Fibroblast of upper back skin (primary cell): ENCODE results near the gene CDC34.

ENCODE experiments used
- DNase-seq: peaks from one replicate; pipeline ENCODE4 v3.0.0-alpha.2; 2013

CDC34 gene

DNA sequence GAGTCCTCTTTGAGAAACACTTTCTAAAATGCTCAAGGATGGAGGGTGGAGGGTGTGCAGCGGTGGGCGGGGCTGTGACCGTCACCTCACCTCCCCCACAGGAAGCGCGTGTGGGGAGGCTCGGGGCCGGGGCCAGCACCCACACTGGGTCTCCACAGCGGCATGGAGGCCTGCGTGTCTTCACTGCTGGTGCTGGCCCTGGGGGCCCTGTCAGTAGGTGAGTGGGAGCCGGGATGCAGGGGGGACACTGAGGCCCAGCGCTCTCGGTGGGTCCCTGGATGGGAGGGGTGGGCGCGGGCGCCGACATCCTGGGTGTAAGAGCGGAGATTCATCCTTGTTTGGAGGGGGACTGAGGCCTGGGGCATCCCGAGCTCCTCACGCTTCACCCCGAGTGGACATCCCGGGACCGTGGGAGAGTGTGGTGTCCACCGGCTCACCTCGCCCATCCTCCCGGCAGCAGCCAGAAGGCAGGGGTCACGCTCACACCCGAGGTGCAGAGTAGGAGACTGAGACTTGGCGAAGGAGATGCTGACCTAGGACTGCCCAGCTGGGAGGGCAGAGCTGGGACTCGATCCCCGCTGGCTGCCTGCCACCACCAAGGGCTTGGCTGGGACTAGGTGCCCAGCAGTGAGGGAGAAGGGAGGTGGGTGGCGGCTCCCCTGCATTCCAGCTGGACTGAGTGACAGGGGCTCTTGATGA lies 12.5 kb downstream of the CDC34 start, which contains the start of gene GZMM:
TSS of gene GZMM (plus strand) at position 144 of the 699 bp plus-strand sequence. CDS start at position 163, 19 bp downstream.
- DNase-seq, result no peak

DNA sequence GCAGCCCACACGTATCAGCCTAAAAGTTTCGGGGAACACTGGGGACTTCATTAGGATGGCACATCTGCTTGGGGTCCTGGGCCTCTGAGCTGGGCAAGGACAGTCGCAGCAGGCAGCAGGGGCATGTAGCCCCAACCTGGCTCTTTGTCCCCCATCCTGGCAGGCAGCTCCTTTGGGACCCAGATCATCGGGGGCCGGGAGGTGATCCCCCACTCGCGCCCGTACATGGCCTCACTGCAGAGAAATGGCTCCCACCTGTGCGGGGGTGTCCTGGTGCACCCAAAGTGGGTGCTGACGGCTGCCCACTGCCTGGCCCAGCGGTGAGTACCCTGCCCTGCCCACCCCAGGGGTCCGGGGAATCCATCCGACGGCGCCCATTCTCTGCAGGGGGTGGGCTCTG lies 15.6 kb downstream of the CDC34 start:
- DNase-seq, result no peak

DNA sequence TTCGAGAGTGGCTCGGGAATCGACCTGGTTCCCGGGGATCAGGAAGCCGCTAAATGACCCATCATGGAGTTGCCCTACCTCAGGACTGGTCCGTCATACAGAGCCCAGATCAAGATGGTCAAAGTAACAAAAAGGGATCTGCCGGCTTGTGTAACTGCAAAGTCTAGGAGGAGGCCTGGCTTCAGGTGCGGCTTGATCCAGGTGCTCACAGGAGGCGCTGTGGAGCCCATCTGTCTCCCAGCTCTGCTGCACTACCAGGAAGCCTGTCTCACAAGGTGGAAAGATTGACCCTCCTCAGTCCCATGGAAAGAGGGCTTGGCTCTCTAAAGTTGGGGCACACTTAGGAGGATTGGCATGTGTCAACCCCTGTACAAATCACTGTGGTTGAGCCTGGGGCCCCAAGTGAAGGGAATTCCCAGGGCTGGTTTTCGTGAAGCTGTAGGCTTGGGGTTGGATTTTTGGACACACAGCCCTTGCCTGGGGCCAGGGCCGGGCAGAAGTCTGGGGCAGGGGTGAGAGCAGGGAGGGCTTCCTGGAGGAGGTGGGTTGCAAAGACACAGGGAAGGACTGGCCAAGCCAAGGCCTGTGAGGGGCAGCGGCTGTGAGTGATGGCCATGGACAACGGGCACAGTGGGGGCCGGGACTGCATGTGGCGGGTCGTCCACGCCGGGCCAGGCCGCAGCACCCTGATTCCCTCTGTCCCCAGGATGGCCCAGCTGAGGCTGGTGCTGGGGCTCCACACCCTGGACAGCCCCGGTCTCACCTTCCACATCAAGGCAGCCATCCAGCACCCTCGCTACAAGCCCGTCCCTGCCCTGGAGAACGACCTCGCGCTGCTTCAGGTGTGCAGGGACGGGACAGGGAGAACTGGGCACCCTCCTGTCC lies 16.5 kb downstream of the CDC34 start:
- no peak for DNase-seq

DNA sequence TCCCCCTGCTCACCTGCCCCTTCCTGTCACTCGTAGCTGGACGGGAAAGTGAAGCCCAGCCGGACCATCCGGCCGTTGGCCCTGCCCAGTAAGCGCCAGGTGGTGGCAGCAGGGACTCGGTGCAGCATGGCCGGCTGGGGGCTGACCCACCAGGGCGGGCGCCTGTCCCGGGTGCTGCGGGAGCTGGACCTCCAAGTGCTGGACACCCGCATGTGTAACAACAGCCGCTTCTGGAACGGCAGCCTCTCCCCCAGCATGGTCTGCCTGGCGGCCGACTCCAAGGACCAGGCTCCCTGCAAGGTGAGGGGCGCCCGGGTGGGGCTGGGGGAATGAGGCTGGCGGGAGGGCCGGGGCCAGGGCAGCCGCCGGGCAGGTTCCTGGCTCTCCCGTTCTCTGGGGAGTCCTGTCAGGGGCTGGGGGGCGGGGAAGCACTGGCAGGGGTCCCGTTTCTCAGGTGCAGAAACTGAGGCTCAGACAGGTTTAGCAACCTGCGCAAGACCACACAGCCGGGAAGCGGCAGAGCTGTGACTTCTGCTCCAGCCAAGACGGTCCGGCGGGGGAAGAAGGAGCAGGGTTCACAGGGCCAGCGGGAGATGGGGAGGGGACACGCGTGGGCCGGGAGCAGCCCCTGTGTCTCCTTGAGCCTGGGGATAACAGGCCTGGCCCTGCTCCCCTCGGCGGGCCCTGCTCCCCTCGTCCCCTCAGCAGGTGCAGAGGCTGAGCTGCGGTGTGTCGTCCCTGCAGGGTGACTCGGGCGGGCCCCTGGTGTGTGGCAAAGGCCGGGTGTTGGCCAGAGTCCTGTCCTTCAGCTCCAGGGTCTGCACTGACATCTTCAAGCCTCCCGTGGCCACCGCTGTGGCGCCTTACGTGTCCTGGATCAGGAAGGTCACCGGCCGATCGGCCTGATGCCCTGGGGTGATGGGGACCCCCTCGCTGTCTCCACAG lies 17.6 kb downstream of the CDC34 start:
- DNase-seq, result no peak

DNA sequence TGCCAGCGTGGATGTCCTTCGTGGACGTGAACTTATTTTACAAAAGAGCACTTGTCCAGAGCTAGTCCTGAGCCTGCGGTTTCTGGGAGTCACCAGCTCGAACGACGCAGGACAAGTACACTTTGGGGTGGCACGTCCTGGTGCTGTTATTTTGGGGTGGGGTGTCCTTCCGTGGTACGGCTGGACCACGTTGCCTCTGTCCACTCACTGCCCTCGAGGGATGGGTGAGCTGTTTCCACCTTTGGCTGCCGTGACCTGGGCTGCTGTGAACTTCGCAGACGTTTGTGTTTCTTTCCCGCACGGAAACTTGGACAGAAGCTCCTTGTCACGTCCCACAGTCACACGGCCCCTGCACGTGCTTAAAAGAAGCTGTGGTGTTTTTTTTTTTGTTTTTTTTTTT lies 23.3 kb downstream of the CDC34 start:
- DNase-seq, result no peak

DNA sequence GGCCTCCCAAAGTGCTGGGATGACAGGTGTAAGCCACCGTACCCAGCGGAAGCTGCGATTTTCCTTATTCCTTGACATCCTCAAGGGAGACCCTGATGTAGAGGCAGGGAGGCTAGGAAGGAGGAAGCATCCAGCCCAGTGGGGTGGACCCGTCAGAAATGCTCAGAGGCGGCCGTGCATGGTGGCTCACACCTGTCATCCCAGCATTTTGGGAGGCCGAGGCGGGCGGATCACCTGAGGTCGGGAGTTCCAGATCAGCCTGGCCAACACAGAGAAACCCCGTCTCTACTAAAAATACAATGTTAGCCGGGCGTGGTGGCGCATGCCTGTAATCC lies 23.9 kb downstream of the CDC34 start:
- DNase-seq, result no peak

DNA sequence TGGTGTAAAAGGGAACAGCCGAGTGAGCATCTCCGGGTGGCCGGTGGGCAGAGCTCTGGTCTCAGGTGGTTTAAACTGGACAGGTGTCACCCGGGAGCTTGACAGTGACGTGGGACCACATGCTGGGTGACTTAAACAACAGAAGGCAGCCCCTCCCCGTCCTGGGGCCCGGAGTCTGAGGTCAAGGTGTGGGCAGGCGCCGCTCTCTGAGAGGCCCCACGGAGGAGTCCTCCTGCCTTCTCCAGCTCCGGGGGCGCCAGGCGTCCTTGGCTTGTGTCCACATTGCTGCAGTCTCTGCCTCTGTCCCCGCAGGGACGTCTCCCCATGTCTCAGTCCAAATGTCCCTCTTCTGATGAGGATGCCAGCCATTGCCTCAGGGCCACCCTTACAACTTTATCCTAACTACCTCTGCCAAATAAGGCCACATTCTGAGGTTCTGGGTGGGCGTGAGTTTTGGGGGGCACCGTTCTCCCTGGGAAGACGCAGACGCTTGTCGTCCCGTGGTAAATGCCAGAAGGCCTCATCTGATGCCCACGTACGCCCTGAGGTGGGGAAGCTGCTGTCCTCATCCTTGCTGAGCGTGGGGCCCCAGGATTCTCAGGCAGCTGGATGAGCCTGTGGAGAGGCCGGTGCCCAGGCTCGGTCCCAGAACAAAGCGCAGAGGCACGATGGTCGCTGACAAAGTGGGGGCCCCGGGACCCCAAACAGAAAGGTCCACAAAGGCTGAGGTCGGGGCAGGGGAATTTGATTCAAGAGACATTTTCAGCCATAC lies 25.2 kb downstream of the CDC34 start:
- DNase-seq, result no peak

DNA sequence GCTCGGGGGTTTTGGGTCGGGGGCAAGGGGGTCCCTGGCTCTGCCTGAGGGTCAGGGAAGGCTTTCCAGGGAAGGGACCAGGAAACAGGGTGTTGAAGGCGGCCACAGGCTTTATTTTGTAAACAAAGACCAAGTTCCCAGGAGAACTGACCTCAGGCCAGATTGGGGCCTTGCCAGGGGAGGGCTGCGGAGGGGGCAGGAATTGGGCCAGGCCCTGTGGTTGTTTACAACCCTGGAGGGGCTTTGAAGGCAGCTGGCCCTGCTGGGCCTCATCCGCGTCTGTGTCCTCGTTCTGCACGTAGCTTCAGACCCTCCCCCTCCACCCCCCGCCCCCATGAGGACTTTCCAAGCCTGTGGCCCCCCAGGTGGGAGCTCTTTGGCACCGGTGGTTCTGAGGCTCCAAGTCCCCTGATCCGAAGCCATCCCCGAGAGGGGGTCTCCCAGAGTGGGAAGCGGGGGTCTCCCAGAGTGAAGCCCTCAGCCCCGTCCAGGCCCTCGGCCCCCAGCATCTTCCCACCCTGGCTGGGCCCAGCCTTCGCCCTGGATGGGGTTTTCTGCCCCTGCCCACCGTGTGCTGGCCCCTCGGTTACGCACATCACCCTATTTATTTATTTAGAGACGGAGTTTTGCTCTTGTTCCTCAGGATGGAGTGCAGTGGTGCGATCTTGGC lies 27.3 kb downstream of the CDC34 start:
- DNase-seq, result no peak

DNA sequence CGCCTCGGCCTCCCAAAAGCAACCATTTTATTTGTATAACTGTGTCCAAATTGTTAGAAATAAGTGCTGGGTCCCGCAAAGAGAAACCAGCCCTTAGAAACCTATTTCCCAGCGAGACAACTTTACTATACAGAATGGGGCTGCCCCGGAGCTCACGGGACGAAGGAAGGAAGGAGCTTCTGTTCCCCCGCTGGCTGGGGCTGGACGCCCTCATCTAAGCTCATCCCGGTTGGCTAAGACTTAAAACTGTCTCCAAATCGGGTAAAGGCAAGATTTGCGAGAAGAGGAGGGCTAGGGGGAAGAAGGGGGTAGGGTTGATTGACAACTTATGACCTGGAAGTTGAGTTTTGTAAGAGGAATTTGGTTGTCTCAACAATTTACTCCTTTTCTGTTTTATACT lies 28.6 kb downstream of the CDC34 start:
- no peak for DNase-seq

DNA sequence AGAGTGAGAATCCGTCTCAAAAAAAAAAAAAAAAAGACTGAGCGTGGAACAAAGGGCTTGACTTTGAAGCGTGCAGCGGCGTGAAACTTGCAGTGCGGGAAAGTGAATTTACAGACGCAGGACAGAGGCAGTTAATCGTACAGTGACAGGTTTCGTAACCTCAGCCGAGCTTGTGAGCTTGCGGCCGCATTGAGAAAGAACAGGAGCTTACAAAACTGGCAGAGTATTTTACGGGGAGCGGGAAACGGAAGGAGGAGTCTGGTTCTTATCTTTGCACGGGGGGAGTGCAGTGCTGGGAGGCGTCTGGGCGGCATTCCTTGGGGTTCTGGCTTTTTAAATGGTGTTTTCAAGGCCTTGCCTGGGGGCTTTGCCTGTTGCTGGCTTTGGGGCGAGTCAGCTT lies 34.8 kb downstream of the CDC34 start:
- peak; percentile 51 for DNase-seq

DNA sequence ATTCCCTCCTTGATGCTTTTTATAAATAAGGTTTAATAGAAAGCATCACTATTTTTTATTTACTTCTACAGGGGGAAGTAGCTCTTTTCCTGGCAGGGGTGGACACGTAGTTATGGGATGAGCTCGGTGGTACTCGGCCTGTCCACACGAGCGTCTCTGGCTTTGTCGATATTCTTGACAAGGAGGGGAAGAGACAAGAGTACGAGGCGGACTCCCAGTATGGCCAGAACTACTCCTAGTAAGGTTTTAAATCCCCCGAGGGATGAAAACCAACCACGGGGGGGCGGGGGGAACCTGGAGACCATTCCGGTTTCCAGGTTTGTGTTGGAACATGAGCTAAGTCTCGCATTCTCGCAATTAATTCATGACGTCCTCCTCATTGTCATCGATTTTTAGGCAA lies 35.3 kb downstream of the CDC34 start:
- no peak for DNase-seq

DNA sequence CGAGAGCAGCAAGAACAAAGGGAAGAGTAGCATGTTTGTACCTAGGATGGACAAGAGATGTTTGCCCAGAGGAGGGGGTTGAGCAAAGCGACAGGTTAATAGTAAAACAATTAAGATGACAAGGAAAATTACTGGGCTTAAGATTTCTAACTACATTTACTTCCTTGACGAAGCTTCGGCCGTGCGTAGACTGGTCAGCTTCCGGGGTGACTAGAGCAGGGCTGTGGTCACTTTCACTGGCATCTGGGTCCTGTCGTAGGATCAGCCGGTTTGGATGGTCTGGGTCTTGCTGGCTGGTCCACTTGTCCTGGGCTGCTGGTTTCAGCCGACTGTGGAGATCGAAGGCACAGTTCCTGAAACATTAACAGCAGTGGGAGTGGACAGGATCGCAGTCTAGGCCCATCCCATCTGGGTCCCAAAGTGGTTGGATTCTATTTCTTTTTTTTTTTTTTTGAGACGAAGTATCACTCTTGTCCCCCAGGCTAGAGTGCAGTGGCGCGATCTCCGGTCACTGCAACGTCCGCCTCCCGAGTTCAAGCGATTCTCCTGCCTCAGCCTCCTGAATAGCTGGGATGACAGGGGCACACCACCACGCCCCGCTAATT lies 35.8 kb downstream of the CDC34 start:
- no peak for DNase-seq

DNA sequence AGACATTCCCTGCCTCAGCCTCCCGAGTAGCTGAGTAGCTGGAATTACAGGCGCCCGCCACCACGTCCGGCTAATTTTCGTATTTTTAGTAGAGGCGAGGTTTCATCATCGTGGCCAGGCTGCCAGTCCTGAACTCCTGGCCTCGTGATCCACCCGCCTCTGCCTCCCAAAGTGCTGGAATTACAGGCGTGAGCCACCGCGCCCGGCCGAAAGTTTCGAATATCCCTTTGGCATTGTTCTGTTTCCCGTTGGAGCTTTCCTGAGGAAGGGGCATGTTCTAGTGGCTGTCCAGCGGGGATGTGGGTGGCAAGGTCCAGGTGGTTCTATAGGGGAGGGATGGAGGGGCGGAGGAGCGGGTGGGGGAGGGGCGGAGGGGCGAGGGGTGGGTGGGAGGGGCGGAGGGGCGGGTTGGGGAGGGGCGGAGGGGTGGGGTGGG lies 38.7 kb downstream of the CDC34 start:
- no peak for DNase-seq

DNA sequence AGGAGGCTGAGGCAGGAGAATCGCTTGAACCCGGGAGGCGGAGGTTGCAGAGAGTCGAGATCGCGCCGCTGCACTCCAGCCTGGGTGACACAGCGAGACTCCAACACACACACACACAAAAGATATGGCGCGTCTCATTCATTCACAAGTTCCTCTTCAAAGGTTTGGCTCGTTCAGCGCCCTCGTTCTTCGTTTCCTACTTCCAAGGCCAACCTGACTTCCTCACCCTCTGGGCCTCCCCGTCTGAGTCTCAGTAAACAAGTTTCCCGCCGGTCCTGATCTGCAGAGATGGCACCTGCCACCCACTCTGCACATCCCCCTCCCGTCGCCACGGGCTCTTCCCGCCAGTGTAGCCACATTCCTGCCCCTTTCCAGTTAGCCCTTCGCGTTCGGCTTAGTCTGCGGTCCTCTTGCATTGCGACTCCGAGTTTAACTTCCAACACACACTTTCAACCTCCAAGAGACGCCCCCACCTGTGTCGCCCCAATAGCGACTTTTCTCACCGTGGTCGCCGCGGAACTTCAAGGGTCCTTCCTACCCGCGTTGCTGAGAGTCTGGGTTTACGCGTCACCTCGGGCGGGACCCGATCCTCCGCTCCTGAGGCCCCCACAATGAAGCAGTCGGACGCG lies 39.5 kb downstream of the CDC34 start:
- no peak for DNase-seq

DNA sequence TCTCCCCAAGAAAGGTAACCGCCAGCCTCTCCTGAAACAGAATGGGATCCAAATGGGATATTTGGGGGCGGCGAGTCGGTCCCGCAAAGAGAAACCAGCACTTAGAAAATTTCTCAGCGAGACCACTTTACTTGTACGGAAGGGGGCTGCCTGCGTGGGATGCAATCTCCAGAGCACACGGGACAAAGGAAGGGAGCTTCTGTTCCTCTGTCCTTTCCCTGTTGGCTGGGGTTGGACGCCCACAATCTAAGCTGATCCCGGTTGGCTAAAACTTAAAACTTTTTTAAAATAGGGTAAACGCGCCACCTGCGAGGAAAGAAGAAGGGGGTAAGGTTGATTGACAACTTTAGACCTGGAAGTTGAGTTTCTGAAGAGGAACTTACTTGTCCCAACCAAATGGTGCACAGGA lies 40.0 kb downstream of the CDC34 start:
- no peak for DNase-seq

DNA sequence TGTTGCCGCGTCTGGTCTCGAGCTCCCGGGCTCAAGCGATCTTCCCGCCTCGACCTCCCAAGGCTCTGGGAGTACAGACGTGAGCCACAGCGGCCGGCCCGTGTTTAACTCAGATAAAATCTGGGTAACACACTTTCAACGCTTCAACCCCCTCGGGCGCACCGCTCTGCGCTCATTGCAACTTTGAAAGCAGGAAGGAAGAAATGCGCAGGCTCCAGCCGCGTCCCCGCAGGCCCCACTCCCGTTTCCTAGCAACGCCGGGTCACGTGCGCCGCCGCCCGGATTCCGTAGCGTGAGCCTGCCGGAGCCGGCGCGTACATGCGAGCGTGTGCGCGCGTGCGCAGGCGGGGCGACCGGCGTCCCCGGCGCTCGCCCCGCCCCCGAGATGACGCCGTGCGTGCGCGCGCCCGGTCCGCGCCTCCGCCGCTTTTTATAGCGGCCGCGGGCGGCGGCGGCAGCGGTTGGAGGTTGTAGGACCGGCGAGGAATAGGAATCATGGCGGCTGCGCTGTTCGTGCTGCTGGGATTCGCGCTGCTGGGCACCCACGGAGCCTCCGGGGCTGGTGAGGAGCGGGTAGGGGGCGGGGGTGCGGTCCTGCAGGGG lies 40.7 kb downstream of the CDC34 start, which contains the start of gene BSG:
TSS of gene BSG (plus strand) at position 457 of the 603 bp plus-strand sequence. CDS start at position 496, 39 bp downstream.
- DNase-seq, result peak; percentile 97

DNA sequence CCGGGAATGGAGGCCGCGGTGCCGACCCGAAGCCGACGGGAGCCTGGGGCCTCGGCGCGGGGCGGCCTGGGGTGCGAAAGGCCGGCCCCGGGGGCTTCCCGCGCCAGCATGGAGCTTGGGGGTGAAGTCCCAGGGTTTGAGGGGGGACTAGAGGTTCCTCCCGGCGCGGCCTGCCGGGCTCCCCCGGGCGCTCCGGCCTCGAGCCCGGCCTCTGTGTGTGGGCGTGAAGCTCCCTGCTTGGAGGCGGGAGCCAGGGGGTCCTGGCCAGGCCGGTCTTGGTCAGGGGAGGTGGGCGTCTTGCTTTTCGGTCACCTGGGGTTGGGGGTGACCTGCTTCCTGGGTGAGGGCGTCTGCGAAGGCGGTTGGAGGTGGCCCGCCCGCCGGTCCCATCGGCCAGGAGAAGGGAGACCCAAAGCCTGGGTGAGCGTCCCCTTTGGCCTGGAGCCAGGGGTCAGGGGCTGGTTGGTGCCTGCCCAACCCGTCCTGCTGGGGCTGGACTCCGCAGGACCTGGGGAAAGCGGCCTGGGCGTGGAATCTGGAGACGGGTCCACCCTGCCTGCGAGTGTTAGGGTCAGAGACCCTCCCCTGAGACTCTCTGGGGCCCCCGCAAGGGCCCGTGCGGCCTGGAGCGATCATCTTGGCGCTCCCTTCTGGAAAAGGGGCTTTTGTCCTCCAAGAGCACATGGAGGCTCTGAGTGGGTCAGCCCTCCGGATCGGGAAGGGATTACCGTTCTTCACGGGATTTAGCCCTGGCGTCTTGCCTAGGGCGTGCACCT lies 41.4 kb downstream of the CDC34 start:
- DNase-seq, result peak; percentile 55

DNA sequence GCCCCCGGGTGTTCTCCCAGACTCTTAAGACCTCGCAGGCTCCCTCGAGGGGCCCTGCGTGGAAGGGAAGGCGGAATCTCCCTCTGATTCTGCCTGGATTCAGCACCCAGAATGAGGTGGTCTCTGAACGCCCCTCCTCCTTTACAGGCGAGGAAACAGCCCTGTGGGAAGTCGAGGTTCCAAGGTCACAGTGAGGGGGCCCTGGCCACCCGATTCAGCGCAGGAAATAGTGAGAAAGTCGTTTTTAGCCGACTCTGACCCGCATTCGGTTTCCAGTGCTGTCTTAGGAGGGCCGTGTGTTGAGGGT lies 41.9 kb downstream of the CDC34 start:
- DNase-seq, result no peak

DNA sequence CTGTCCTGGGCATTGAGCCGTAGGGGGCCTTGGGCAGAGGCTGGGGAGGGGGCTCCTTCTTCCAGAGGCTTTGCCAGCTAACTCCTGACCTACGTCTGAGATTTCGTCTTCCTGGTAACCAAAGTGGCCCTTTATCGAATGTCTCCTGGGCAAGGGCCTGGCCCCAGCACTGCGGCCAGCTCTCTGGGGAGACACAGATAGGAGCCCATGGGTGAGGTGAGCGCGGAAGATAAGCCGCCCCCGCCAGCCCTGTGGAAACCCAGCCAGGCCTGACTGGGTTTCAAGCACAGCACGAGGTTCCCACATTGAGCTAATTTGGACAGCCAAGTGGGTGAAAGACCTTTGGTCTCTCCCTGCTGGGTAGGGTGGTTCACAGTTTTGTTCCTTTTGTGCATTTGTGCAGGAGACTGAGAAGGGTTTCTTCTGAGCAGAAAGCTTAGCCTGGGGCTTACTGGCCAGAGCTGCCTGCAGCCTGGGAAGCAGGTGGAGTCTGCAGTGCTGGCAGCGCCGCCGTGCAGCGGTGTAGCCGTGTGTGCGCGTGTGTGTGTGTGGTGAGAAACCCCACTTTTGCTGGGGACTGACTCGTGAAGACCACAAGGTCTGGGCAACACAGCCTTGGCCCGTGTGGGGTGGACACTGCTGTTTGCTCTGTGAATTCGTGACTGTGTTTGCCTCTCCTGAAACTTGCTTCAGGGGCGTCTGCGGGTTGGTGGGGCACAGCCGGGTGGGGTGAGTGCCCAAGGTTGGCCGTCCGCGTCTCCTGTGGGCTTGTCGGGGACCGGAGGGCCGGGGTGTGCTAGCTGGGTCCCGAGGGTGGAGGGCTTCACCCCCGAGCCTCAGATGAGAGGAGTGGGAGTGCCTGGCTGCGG lies 43.3 kb downstream of the CDC34 start:
- DNase-seq, result no peak
